HPDE6-E6E7 (cell line): Measurements from ENCODE around the gene SCG5.

Source experiments
- DNase-seq: peaks from one replicate; pipeline ENCODE4 v3.0.0; 2011; ENCODE audit warnings: missing footprints; ENCODE audit errors: extremely low spot score

Gene SCG5

GRCh38 chr15:32691689-32692038, 50.2 kb downstream of the SCG5 start:
- no peak for DNase-seq

GRCh38 chr15:32692286-32692685, 50.8 kb downstream of the SCG5 start:
- no peak for DNase-seq

- no peak for DNase-seq
Observed at GRCh38 chr15:32694222-32694983, 52.9 kb downstream of the SCG5 start.

GRCh38 chr15:32698773-32699390, 57.4 kb downstream of the SCG5 start:
- no peak for DNase-seq

- DNase-seq = no peak
Observed at GRCh38 chr15:32700501-32701150, 59.1 kb downstream of the SCG5 start.

GRCh38 chr15:32701863-32702262, 60.4 kb downstream of the SCG5 start:
- no peak for DNase-seq

GRCh38 chr15:32704395-32704981, 63.0 kb downstream of the SCG5 start:
- DNase-seq = no peak

GRCh38 chr15:32705446-32705845, 63.9 kb downstream of the SCG5 start:
- no peak for DNase-seq

GRCh38 chr15:32706704-32707103, 65.2 kb downstream of the SCG5 start:
- DNase-seq = no peak

- DNase-seq = no peak
Observed at GRCh38 chr15:32707436-32707835, 65.9 kb downstream of the SCG5 start.

GRCh38 chr15:32709295-32710033, 68.0 kb downstream of the SCG5 start:
- DNase-seq = no peak

- DNase-seq = no peak
Observed at GRCh38 chr15:32715276-32715675, 73.8 kb downstream of the SCG5 start.

GRCh38 chr15:32716216-32716914, 74.9 kb downstream of the SCG5 start:
- no peak for DNase-seq

- DNase-seq = no peak
Observed at GRCh38 chr15:32716915-32717425, 75.5 kb downstream of the SCG5 start.

- DNase-seq = no peak
Observed at GRCh38 chr15:32717426-32718226, 76.1 kb downstream of the SCG5 start, which contains the start of gene GREM1. TSS of gene GREM1 (plus strand) at chr15:32718004. CDS start at chr15:32730691, 12,687 bp downstream.

- DNase-seq = no peak
Observed at GRCh38 chr15:32718227-32718820, 76.8 kb downstream of the SCG5 start.

GRCh38 chr15:32718821-32719716, 77.6 kb downstream of the SCG5 start:
- DNase-seq = no peak

- no peak for DNase-seq
Observed at GRCh38 chr15:32721596-32721995, 80.1 kb downstream of the SCG5 start.

GRCh38 chr15:32722136-32722535, 80.6 kb downstream of the SCG5 start:
- no peak for DNase-seq
